Activated CD4-positive, alpha-beta T cell treated with anti-CD3 and anti-CD28 coated beads, Interleukin-2, amount 10 ng/mL, durations not matched to agents 7 days and 5 days (primary cell): ENCODE data around the gene GASK1A. TPM values are rescaled to one million over a fixed set of nuclear protein-coding genes. Genes with fewer than 3 reads are reported as not detected.
A peak's percentile ranks its signal among the peaks of the same experiment; 100 is the strongest.

ENCODE experiments used
- CTCF ChIA-PET: fragments of 350-600 bp; sonication (Branson Sonifier 250); formaldehyde crosslinking; loops from one replicate; lab custom pipeline; 2021; ENCODE audit warnings: antibody characterized with exemption; lab: Charles Lee
- POLR2A ChIA-PET: fragments of 350-600 bp; sonication (Branson Sonifier 250); formaldehyde crosslinking; loops from one replicate; lab custom pipeline; 2021; ENCODE audit warnings: antibody characterized with exemption; lab: Charles Lee
- DNase-seq: peaks from one replicate; pipeline ENCODE4 v3.0.0-alpha.2; 2020
- H3K27ac Mint-ChIP-seq: one replicate; pipeline ENCODE4 v1.8.0; 2021; ENCODE audit warnings: mild to moderate bottlenecking, moderate library complexity, mixed read lengths
- H3K27me3 Mint-ChIP-seq: one replicate; pipeline ENCODE4 v1.8.0; 2021; ENCODE audit warnings: mixed read lengths
- H3K36me3 Mint-ChIP-seq: one replicate; pipeline ENCODE4 v1.8.0; 2021; ENCODE audit warnings: low read depth, mixed read lengths
- H3K4me1 Mint-ChIP-seq: one replicate; pipeline ENCODE4 v1.8.0; 2021; ENCODE audit warnings: mixed read lengths
- H3K4me3 Mint-ChIP-seq: one replicate; pipeline ENCODE4 v1.8.0; 2021; ENCODE audit warnings: mild to moderate bottlenecking, moderate library complexity, mixed read lengths
- H3K9me3 Mint-ChIP-seq: one replicate; pipeline ENCODE4 v1.8.0; 2021; ENCODE audit warnings: mixed read lengths
- total RNA-seq, 2 experiments: library from RNA; stranded (reverse); gene quantifications; one replicate each; pipeline ENCODE4 v1.2.3, GENCODE V29; 2021

GASK1A gene
- not detected for total RNA-seq

DNA sequence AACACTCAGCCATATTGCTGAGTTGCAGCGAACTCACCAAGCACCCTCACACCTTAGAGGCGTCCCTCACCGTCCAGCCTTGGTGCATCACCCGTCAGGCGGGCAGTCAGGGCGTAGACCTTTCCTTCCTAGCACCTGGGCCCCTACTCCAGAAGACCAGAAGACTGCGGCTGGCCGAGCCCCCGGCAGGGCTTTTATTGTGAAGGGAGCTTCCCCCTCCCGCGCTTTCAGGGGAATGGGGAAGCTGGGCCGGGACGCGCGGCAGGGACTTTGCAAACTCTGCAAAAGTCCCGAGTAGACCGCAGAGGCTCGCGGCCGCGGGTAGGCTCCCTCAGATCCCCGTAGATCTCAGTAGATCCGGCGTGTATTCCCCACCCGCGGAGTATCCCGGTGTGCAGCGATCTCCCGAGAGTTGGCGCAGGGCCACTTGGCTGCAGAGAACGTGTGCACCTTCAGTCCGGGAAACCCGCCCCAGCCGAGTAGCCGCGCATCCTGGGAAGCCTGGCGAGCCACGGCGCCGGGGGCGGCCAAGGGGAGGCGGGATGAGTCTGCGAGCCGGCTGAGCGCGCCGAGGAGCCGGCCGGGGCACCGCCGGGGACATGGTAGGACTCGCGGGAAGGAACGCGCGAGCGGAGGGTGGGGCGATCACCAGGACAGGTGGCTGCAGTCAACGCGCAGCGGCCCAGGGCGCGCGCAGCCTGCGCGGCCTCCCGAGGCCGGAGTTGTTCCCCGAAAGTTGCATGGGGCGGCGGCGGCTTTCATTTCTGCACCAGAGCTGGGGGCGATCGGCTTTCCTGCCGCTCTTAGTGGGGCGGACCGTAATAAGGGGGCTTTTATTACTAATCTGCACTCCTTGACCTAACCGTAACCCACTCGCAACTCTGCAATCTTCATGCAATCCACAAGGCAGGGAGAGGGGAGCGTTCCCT lies at the start of gene GASK1A:
Gene GASK1A, plus strand, starts transcription at position 268 of the 929 bp plus-strand sequence. Its CDS starts 332 bp downstream, at position 600.
- peaks cover 39% of the 10 kb centered on the region for H3K27me3 Mint-ChIP-seq
- ChIA-PET CTCF (no interaction called here), POLR2A (no interaction called here)
- no peak within 1 kb of the TSS for H3K27ac Mint-ChIP-seq
- peaks cover 4% of the 10 kb centered on the region for H3K4me1 Mint-ChIP-seq
- H3K4me3 Mint-ChIP-seq, result peak within 1 kb of the TSS; percentile 52
- H3K36me3 Mint-ChIP-seq, result peaks cover 2% of the 10 kb centered on the region
- peak; percentile 18 for DNase-seq
- peaks cover 18% of the 10 kb centered on the region for H3K9me3 Mint-ChIP-seq

DNA sequence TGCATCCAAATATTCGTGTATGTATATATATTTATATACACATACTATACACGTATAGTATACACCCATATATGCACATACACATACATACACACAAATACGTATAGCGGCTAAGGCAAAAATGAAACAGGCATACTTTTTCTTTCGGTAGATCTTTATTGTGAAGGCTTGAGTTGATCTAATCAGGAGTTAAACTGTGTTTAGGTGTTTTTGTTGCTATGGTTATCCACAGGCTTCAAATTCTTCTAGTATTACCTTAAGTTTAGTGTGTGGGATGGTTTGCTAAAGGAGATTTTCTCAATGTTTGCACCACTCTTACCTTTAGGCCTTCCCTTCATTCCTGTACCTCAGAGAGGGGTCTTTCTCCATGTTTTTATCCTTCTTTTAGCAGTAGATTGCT lies 45.0 kb upstream of the GASK1A start:
- no peak for DNase-seq
- POLR2A ChIA-PET, result no interaction called here
- H3K36me3 Mint-ChIP-seq, result peaks cover 7% of the 10 kb centered on the region
- CTCF ChIA-PET, result no interaction called here
- no peak overlapping the region for H3K4me3 Mint-ChIP-seq
- H3K9me3 Mint-ChIP-seq, result peaks cover 16% of the 10 kb centered on the region
- peaks cover 20% of the 10 kb centered on the region for H3K4me1 Mint-ChIP-seq
- no peak overlapping the region for H3K27ac Mint-ChIP-seq
- no peaks in the 10 kb centered on the region for H3K27me3 Mint-ChIP-seq

DNA sequence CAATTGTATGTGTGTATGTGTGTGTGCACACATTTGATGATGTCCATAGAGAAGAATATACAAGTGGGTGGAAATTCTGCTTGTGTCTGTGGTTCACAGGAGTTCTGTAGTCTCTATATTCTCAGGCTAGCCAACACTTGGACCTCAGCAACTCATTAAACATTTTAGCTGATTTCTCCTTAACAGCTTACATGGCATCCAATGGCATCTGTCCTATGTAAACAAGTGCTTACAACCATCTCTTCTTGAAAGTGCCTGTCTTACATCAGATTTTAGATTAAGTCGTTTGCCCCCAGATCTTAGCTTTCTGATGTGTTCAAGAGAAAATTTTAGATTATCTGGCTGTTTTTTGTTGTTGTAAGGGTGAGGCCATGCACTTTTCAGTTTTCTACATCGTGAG lies 44.2 kb upstream of the GASK1A start:
- Mint-ChIP-seq H3K4me3 (no peak overlapping the region), H3K36me3 (peaks cover 7% of the 10 kb centered on the region), H3K4me1 (peaks cover 20% of the 10 kb centered on the region), H3K27ac (peak overlapping the region; percentile 60), H3K9me3 (peaks cover 16% of the 10 kb centered on the region), H3K27me3 (no peaks in the 10 kb centered on the region)
- CTCF ChIA-PET, result no interaction called here
- no peak for DNase-seq
- POLR2A ChIA-PET, result no interaction called here

DNA sequence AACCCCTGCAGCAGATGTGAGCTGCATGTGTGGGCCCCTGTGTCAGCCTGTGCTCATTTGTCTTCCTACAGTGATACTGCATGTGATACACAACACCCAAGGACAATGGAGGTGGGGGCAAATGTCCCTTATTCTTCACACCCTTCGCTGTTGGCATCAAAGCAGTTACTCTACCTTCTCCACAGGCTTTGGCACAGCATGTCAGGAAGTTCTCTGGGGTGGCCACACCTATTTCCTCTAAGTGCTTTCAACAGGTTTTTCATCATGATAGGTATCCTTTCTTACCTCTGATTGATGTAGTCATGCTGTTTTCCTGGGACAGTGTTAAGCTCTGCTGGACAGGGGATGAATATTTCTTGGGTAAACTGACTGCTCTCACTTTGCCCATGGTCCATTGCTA lies 43.6 kb upstream of the GASK1A start:
- Mint-ChIP-seq H3K36me3 (peaks cover 7% of the 10 kb centered on the region), H3K27ac (peak overlapping the region; percentile 3), H3K4me3 (no peak overlapping the region), H3K9me3 (peaks cover 16% of the 10 kb centered on the region), H3K27me3 (no peaks in the 10 kb centered on the region), H3K4me1 (peaks cover 20% of the 10 kb centered on the region)
- peak; percentile 18 for DNase-seq
- ChIA-PET POLR2A (no interaction called here), CTCF (no interaction called here)

DNA sequence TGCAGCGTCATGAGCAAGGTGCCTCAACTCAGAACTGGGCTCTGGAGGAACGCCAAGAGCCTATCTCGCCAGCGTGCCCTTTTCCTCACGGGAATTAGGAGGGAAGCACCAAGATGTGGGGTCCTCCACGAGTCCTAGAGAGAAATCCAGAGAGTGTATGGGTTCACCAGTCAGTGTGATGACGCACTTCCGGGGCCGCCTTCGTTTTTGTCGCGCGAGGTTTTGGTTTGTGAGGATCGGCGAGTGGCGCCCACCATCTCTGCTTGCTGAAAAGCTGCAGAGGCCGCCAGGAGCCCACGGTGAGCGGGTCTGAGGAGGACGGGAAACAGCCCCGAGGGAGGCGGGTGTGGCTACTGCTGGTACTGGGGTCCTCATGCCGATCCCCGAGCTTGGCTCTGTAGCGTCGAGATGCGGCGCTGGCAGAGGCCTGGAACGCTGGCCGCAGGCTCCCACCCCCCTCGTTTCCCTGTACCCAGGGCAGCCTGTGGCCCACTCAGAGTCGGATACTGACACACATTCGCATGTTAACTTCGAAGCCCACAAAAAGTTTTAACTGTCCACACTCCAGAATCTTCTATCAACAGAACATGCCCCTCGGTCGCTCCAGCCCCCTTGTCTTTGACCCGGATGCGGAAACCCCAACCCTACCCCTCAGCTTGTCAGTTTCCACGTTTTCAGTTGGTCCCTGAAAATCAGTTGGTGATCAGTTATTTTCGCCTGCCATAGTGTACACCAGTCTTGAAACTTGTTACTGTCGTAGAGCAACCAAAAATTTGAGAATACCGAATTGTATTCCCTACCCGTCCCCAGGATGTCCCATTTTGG lies 42.7 kb upstream of the GASK1A start:
- Mint-ChIP-seq H3K4me3 (no peak overlapping the region), H3K27me3 (no peaks in the 10 kb centered on the region), H3K27ac (peak overlapping the region; percentile 61), H3K36me3 (peaks cover 7% of the 10 kb centered on the region), H3K9me3 (peaks cover 16% of the 10 kb centered on the region), H3K4me1 (peaks cover 20% of the 10 kb centered on the region)
- no peak for DNase-seq
- CTCF ChIA-PET, result no interaction called here
- POLR2A ChIA-PET, result no interaction called here

DNA sequence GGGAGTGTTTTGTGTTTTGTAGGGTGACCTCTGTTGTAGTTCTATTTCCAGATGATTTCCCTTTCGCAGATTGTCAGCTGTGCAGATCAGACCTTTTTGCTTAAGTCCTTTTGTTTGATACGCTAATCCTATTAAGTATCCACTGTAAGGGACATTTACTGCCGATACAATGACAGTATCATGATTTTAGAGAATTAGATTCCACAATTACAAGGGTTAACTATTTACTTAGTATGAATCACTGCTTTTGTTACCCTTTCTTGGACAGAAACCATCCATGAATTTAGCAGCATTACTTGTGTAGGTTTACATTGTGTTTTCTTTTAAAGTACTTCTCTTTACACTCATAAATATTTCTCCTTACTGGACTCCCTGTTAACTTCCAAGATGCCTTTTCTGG lies 41.8 kb upstream of the GASK1A start:
- ChIA-PET POLR2A (no interaction called here), CTCF (no interaction called here)
- Mint-ChIP-seq H3K9me3 (peaks cover 16% of the 10 kb centered on the region), H3K27me3 (no peaks in the 10 kb centered on the region), H3K4me3 (no peak overlapping the region), H3K4me1 (peaks cover 20% of the 10 kb centered on the region), H3K36me3 (peaks cover 7% of the 10 kb centered on the region), H3K27ac (no peak overlapping the region)
- DNase-seq, result no peak

DNA sequence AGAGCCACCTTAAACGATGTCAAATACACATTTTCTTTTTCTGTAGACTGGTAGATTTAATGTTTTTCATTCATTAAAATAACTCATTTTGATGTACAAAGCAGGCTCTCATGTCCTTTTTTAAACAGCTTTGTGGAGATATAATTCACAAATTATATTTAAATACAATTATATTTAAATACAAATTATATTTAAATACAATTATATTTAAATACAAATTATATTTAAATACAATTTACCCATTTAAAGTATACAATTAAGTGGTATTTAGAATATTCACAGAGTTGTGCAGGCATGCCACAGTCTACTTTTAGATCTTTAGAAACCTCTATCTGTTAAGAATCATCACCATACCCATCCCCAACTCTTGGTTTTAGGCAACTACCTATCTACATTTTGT lies 36.4 kb upstream of the GASK1A start:
- Mint-ChIP-seq H3K4me1 (no peaks in the 10 kb centered on the region), H3K36me3 (no peaks in the 10 kb centered on the region), H3K27ac (no peak overlapping the region), H3K9me3 (no peaks in the 10 kb centered on the region), H3K27me3 (no peaks in the 10 kb centered on the region), H3K4me3 (no peak overlapping the region)
- ChIA-PET CTCF (no interaction called here), POLR2A (no interaction called here)
- DNase-seq, result no peak

DNA sequence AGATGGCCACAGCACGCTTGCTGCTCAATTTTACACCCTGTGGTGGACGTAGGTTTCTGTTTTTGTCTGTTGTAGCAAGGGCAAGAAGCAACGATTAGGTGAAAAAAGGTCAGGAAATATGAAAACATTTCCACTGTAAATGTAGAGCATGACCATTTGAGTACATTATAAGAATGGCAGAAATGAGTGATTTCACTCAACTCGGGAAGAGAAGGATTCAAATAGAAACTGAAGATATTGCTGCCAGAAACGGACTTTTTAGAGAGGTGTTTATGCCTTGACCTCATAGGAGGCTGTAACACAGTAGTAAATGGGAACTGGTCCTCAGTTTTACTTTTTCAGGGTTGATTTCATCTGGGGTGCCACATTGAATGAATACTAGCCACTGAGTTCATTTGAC lies 33.1 kb upstream of the GASK1A start:
- Mint-ChIP-seq H3K36me3 (no peaks in the 10 kb centered on the region), H3K9me3 (no peaks in the 10 kb centered on the region), H3K4me3 (no peak overlapping the region), H3K27ac (no peak overlapping the region), H3K27me3 (no peaks in the 10 kb centered on the region), H3K4me1 (no peaks in the 10 kb centered on the region)
- no peak for DNase-seq
- ChIA-PET CTCF (no interaction called here), POLR2A (no interaction called here)

DNA sequence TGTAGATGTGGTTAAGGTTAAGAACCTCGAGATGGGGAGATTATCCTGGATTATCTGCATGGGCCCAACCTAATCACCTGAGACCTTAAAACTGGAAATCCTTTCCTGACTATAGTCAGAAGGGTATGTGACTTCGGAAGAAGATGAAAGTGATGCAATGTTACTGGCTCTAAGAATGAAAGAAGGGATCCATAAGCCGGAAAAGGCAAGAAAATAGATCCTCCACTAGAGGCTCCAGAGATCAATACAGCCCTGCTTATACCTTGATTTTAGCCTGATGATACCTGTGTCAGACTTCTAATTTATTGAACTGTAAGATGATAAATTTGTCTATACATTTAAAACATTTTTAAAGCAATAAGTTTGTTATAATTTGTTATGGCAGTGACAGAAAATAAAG lies 21.5 kb upstream of the GASK1A start:
- Mint-ChIP-seq H3K4me1 (peaks cover 1% of the 10 kb centered on the region), H3K27me3 (peaks cover under 1% of the 10 kb centered on the region), H3K9me3 (no peaks in the 10 kb centered on the region), H3K27ac (no peak overlapping the region), H3K36me3 (no peaks in the 10 kb centered on the region), H3K4me3 (no peak overlapping the region)
- DNase-seq, result no peak
- ChIA-PET POLR2A (no interaction called here), CTCF (interaction anchor here (0.6 kb wide), 1 partner anchor 27 kb away, joined by 5 read pairs; no protein-coding TSS in a partner anchor)

DNA sequence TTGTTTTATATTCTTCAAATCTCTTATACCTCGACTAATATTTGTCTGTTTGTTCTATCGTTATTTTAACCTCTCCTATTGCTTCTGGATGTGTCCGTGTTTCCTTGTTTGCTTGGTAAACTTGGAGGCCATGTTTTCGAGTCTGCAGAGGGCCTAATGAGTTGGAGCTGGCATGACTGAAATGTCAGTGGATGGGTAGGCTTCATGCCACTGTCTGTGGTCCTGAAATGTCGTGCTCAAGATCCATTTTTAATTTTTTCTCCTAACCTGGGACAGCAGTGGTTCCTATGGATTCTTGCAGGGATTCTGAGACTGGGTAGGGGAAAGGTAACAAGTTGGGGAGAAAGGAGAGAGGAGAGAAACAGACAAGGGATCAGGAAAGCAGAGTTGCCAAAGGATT lies 18.8 kb upstream of the GASK1A start:
- no peak overlapping the region for H3K27ac Mint-ChIP-seq
- H3K4me3 Mint-ChIP-seq, result no peak overlapping the region
- H3K36me3 Mint-ChIP-seq, result no peaks in the 10 kb centered on the region
- peaks cover 8% of the 10 kb centered on the region for H3K4me1 Mint-ChIP-seq
- DNase-seq, result no peak
- H3K27me3 Mint-ChIP-seq, result peaks cover 3% of the 10 kb centered on the region
- H3K9me3 Mint-ChIP-seq, result no peaks in the 10 kb centered on the region
- CTCF ChIA-PET, result no interaction called here
- POLR2A ChIA-PET, result no interaction called here

DNA sequence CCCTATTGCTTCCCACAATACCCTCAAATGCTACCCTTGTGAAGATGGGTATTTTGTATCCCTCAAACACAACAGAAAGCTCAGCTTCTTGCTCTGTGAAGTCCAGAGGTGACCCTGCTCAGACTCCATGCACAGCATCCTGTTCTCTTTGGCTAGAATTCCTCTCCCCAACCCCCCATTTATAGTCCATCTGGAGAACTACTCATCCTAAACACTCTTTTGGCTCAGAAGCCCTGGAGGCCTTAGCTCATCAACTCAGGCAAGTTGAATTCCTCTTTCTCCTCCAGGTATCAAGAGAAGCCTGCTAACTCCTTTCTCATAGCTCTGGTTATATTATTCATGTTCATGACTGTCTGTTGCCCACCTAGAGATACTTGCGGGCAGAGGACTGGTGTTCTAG lies 18.3 kb upstream of the GASK1A start:
- H3K4me1 Mint-ChIP-seq, result peaks cover 8% of the 10 kb centered on the region
- H3K27me3 Mint-ChIP-seq, result peaks cover 3% of the 10 kb centered on the region
- H3K4me3 Mint-ChIP-seq, result no peak overlapping the region
- ChIA-PET POLR2A (no interaction called here), CTCF (interaction anchor here (1.4 to 1.5 kb wide), 2 partner anchors 63 to 542 kb away, joined by 3 read pairs; no protein-coding TSS in a partner anchor)
- H3K27ac Mint-ChIP-seq, result no peak overlapping the region
- DNase-seq, result no peak
- no peaks in the 10 kb centered on the region for H3K36me3 Mint-ChIP-seq
- H3K9me3 Mint-ChIP-seq, result no peaks in the 10 kb centered on the region

DNA sequence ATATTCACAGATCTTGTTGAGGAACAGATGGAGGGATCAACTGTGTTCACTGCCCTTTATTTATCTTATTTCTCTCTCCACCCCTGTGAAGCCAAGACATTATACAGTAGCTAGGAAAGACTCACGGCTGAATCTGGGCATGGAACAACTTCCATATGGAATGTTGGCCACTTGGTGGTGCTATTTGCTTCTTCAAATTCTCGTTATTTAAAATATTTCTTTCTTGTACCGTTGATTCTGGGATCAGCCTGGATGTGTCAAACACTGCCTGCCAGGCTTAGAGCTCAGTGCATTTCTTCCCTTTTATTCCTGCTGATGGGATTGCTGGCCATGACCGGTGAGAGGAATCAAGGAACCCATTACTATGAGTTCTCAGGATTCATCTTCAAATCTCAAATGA lies 17.5 kb upstream of the GASK1A start:
- peaks cover 8% of the 10 kb centered on the region for H3K4me1 Mint-ChIP-seq
- no peaks in the 10 kb centered on the region for H3K36me3 Mint-ChIP-seq
- H3K27ac Mint-ChIP-seq, result no peak overlapping the region
- peak; percentile 39 for DNase-seq
- ChIA-PET POLR2A (no interaction called here), CTCF (interaction anchor here (1.4 to 1.5 kb wide), 2 partner anchors 62 to 542 kb away, joined by 3 read pairs; no protein-coding TSS in a partner anchor)
- no peak overlapping the region for H3K4me3 Mint-ChIP-seq
- no peaks in the 10 kb centered on the region for H3K9me3 Mint-ChIP-seq
- H3K27me3 Mint-ChIP-seq, result peaks cover 3% of the 10 kb centered on the region

DNA sequence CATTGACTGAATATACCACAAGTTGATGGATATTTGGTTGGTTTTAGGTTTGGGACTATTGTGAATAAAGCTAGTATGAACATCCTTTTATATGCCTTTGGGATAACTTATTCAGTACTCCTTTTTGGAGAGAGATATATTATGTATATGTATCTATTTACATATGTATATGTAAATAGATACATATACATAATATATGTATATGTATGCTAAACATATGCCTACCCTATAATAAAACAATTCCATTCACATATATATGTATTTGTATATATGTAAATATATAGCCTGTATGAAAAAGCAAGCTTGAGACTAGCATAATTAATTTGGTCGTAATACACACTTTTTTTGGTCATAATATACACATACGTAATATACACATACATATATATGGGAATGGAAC lies 15.8 kb upstream of the GASK1A start:
- H3K9me3 Mint-ChIP-seq, result no peaks in the 10 kb centered on the region
- CTCF ChIA-PET, result no interaction called here
- POLR2A ChIA-PET, result no interaction called here
- no peak overlapping the region for H3K4me3 Mint-ChIP-seq
- peaks cover 4% of the 10 kb centered on the region for H3K27me3 Mint-ChIP-seq
- peaks cover 8% of the 10 kb centered on the region for H3K4me1 Mint-ChIP-seq
- DNase-seq, result no peak
- H3K36me3 Mint-ChIP-seq, result no peaks in the 10 kb centered on the region
- H3K27ac Mint-ChIP-seq, result no peak overlapping the region
